GM23338 (cell line): ENCODE measurements around the gene DAZAP1. TPM values are rescaled to one million over a fixed set of nuclear protein-coding genes. Genes with fewer than 3 reads are reported as not detected.
A peak's percentile ranks its signal among the peaks of the same experiment; 100 is the strongest.

Source experiments
- ATAC-seq: fragments of 200-7000 bp; cut with Tn5 transposase; 3 replicates; pipeline ENCODE4 v1.9.1; 2020
- DNase-seq: peaks from one replicate; pipeline ENCODE4 v3.0.0-alpha.2; 2015; ENCODE audit warnings: low spot score
- H2AFZ ChIP-seq: fragments of 200-600 bp; sonication (generic); 2 replicates; pipeline ENCODE4 v1.8.0; 2016; ENCODE audit warnings: antibody characterized with exemption, mild to moderate bottlenecking, moderate library complexity
- H3F3A ChIP-seq: fragments of 200-600 bp; sonication (generic); replicated peaks from 2 replicates; pipeline ENCODE4 v1.8.0; 2017; ENCODE audit warnings: antibody characterized with exemption, mixed run types, low read depth
- H3K27ac ChIP-seq: fragments of 200-600 bp; sonication (generic); 2 replicates; pipeline ENCODE4 v1.6.1; 2016; ENCODE audit warnings: low read depth
- H3K27me3 ChIP-seq: fragments of 200-600 bp; sonication (generic); 2 replicates; pipeline ENCODE4 v1.8.0; 2016; ENCODE audit warnings: mild to moderate bottlenecking, mixed run types, moderate library complexity; ENCODE audit not compliant: insufficient read depth
- H3K36me3 ChIP-seq: fragments of 200-600 bp; sonication (generic); 2 replicates; pipeline ENCODE4 v1.8.0; 2016; ENCODE audit warnings: mild to moderate bottlenecking; ENCODE audit not compliant: insufficient read depth
- H3K4me1 ChIP-seq: fragments of 200-600 bp; sonication (generic); 2 replicates; pipeline ENCODE4 v1.8.0; 2016; ENCODE audit warnings: mild to moderate bottlenecking, moderate library complexity; ENCODE audit not compliant: insufficient read depth
- H3K4me2 ChIP-seq: fragments of 200-600 bp; sonication (generic); 2 replicates; pipeline ENCODE4 v1.7.1; 2017; ENCODE audit warnings: mixed run types
- H3K4me3 ChIP-seq: fragments of 200-600 bp; sonication (generic); 2 replicates; pipeline ENCODE4 v1.6.1; 2016; ENCODE audit warnings: mixed run types
- H3K79me2 ChIP-seq: fragments of 200-600 bp; sonication (generic); replicated peaks from 2 replicates; pipeline ENCODE4 v1.8.0; 2017; ENCODE audit warnings: mild to moderate bottlenecking; ENCODE audit not compliant: insufficient read depth
- H3K9me2 ChIP-seq: fragments of 200-600 bp; sonication (generic); 2 replicates; pipeline ENCODE4 v1.8.0; 2017; ENCODE audit not compliant: insufficient read depth
- H4K20me1 ChIP-seq: fragments of 200-600 bp; sonication (generic); replicated peaks from 2 replicates; pipeline ENCODE4 v1.8.0; 2017; ENCODE audit warnings: mild to moderate bottlenecking; ENCODE audit not compliant: insufficient read depth
- H3K27ac Mint-ChIP-seq: 2 replicates; pipeline ENCODE4 v1.8.0; 2020; ENCODE audit warnings: inconsistent platforms, mild to moderate bottlenecking, moderate library complexity, mixed read lengths
- H3K27me3 Mint-ChIP-seq: 3 replicates; pipeline ENCODE4 v1.8.0; 2022; ENCODE audit warnings: low read depth, mild to moderate bottlenecking, moderate library complexity, mixed read lengths, inconsistent platforms; ENCODE audit not compliant: insufficient read depth, poor library complexity
- H3K36me3 Mint-ChIP-seq: 3 replicates; pipeline ENCODE4 v1.8.0; 2021; ENCODE audit warnings: low read depth, mild to moderate bottlenecking, inconsistent platforms, moderate library complexity, mixed read lengths
- H3K4me1 Mint-ChIP-seq: 3 replicates; pipeline ENCODE4 v1.8.0; 2020; ENCODE audit warnings: mild to moderate bottlenecking, inconsistent platforms, mixed read lengths
- H3K4me3 Mint-ChIP-seq: 3 replicates; pipeline ENCODE4 v1.8.0; 2021; ENCODE audit warnings: moderate library complexity, mild to moderate bottlenecking, inconsistent platforms, mixed read lengths
- H3K9me3 Mint-ChIP-seq: 3 replicates; pipeline ENCODE4 v1.8.0; 2020; ENCODE audit warnings: moderate library complexity, mild to moderate bottlenecking, inconsistent platforms, mixed read lengths
- CREB1 ChIP-seq: fragments of 250-450 bp; sonication (Bioruptor Pico); IDR thresholded peaks from 2 replicates; pipeline ENCODE4 v1.5.0; 2020; ENCODE audit warnings: low read depth, mild to moderate bottlenecking, moderate library complexity
- CTCF ChIP-seq, 2 experiments: fragments of 200-600 bp in 1 of 2; sonication (generic) in 1 of 2; conservative IDR thresholded peaks; 2 replicates each; pipeline versions ENCODE4 v1.5.1 to v1.6.1; 2016 to 2017; ENCODE audit warnings: antibody characterized with exemption in 2 of 2, low read depth in 2 of 2, mild to moderate bottlenecking in 2 of 2, moderate library complexity in 1 of 2
- ETS1 ChIP-seq: IDR thresholded peaks from 2 replicates; pipeline ENCODE4 v1.6.1; 2016; ENCODE audit warnings: antibody characterized with exemption
- EZH2 ChIP-seq: fragments of 200-600 bp; sonication (generic); IDR thresholded peaks from one replicate; pipeline ENCODE4 v1.8.0; 2017; ENCODE audit warnings: antibody characterized with exemption, mild to moderate bottlenecking, low read depth; ENCODE audit not compliant: unreplicated experiment
- EZH2phosphoT487 ChIP-seq: fragments of 200-600 bp; sonication (generic); IDR thresholded peaks from one replicate; pipeline ENCODE4 v1.8.1; 2018; ENCODE audit warnings: antibody characterized with exemption; ENCODE audit not compliant: unreplicated experiment
- NANOG ChIP-seq: IDR thresholded peaks from 2 replicates; pipeline ENCODE4 v1.6.1; 2016; ENCODE audit warnings: antibody characterized with exemption, borderline replicate concordance
- POLR2AphosphoS5 ChIP-seq: IDR thresholded peaks from 2 replicates; pipeline ENCODE4 v1.6.1; 2016; ENCODE audit warnings: antibody characterized with exemption, low read depth
- REST ChIP-seq: IDR thresholded peaks from one replicate; pipeline ENCODE4 v1.6.1; 2018; ENCODE audit warnings: antibody characterized with exemption; ENCODE audit not compliant: unreplicated experiment
- STAT1 ChIP-seq: IDR thresholded peaks from one replicate; pipeline ENCODE4 v1.6.1; 2016; ENCODE audit warnings: antibody characterized with exemption; ENCODE audit not compliant: unreplicated experiment
- ZNF114 ChIP-seq: fragments of 250-450 bp; sonication (Bioruptor Pico); IDR thresholded peaks from 2 replicates; pipeline ENCODE4 v1.5.0; 2020; ENCODE audit warnings: mild to moderate bottlenecking, moderate library complexity
- ZNF331 ChIP-seq: fragments of 250-450 bp; sonication (Bioruptor Pico); IDR thresholded peaks from 2 replicates; pipeline ENCODE4 v1.5.0; 2020; ENCODE audit warnings: low read depth, mild to moderate bottlenecking, moderate library complexity
- ZNF462 ChIP-seq: fragments of 250-450 bp; sonication (Bioruptor Pico); IDR thresholded peaks from 2 replicates; pipeline ENCODE4 v1.5.0; 2020; ENCODE audit warnings: mild to moderate bottlenecking, moderate library complexity
- polyA plus RNA-seq: library from polyadenylated mRNA; unstranded; fragments of >200 nt; fragmentation: Nextera tagmentation; extraction: Ambion mirVana; gene quantifications from 2 replicates; pipeline ENCODE4 v1.2.1, GENCODE V29; 2016
- total RNA-seq: library from RNA; depleted of rRNA; stranded (reverse); fragments of >200 nt; shearing (Covaris generic); gene quantifications from 2 replicates; pipeline ENCODE4 v1.2.3, GENCODE V29; 2014

Gene DAZAP1
- total and polyA plus RNA-seq, 2 experiments from 2014 or later = 44.1 to 194 TPM

- H3K4me2 ChIP-seq = peak within 1 kb of the TSS; percentile 96
- peaks cover 7% of the 10 kb centered on the region for H3K36me3 Mint-ChIP-seq
- ATAC-seq (peak; percentile 79), DNase-seq (peak; percentile 93)
- peak within 1 kb of the TSS; percentile 73 for H3K4me3 Mint-ChIP-seq
- no peak within 1 kb of the TSS for H2AFZ ChIP-seq
- H3K36me3 ChIP-seq = no peaks in the 10 kb centered on the region; the same call in 1 of the 2 replicates
- peaks cover 16% of the 10 kb centered on the region; the same call in 1 of the 2 replicates for H3K4me1 ChIP-seq
- TF ChIP-seq NANOG (no peak), REST (no peak), ZNF114 (no peak), EZH2 (no peak), ZNF462 (CRISPR knock-in tag) (no peak), STAT1 (no peak), ETS1 (peak; percentile 73), EZH2phosphoT487 (no peak), POLR2AphosphoS5 (peak; percentile 69), CTCF (conservative IDR thresholded peaks at IDR 0.05; ENCODE audit: low read depth in 2 of 2) (peak in 1 of 2 experiments; percentile 33; a peak in 1 of 4 replicates), ZNF331 (CRISPR knock-in tag) (0 out of 2 replicates have a peak, but pooled peaks have one; percentile 18), CREB1 (peak; percentile 84)
- H3K4me3 ChIP-seq = peak within 1 kb of the TSS; percentile 90
- H3K27me3 ChIP-seq = no peaks in the 10 kb centered on the region
- H3K4me1 Mint-ChIP-seq = peaks cover 13% of the 10 kb centered on the region
- 0 out of 2 replicates have a peak, but pooled peaks cover 8% of the 10 kb centered on the region for H3F3A ChIP-seq
- peaks cover 15% of the 10 kb centered on the region for H3K79me2 ChIP-seq
- 0 out of 2 replicates have a peak within 1 kb of the TSS, but pooled peaks have one; percentile 79 for H3K27ac ChIP-seq
- H3K9me3 Mint-ChIP-seq = peaks cover 5% of the 10 kb centered on the region
- no peaks in the 10 kb centered on the region for H3K9me2 ChIP-seq
- peak within 1 kb of the TSS; percentile 93 for H3K27ac Mint-ChIP-seq
- peaks cover 23% of the 10 kb centered on the region for H3K27me3 Mint-ChIP-seq
- peaks cover 2% of the 10 kb centered on the region; the same call in 1 of the 2 replicates for H4K20me1 ChIP-seq
These were observed 23.9 kb upstream of the DAZAP1 start, which contains the start of gene NDUFS7 for GRCh38 chr19:1383312-1384084. TSS of gene NDUFS7 (plus strand) at chr19:1383907. CDS start at chr19:1383927, 20 bp downstream.
